ENCODE results near the gene RECQL. TPM values are rescaled to one million over a fixed set of nuclear protein-coding genes. Genes with fewer than 3 reads are reported as not detected.

Gene RECQL
- total RNA-seq = 85.1 and 153 TPM in 2 replicates

GRCh38 chr12:21501258-21502163, at the start of gene RECQL, which contains the start of gene GOLT1B:
TSS of gene RECQL (minus strand) at chr12:21501635. CDS start at chr12:21499570, 2,065 bp downstream.
TSS of gene GOLT1B (plus strand) at chr12:21501789. CDS start at chr12:21501924, 135 bp downstream.

GRCh38 chr12:21526053-21526452, 24.6 kb upstream of the RECQL start, which contains the start of gene SPX:
TSS of gene SPX (plus strand) at chr12:21526296. CDS start at chr12:21526473, 177 bp downstream.

Other genes starting within 250 kb of the RECQL start
- under 0.01 and 0.19 TPM in 2 replicates for gene SLCO1A2, start 166.7 kb downstream of the RECQL start, total RNA-seq
- gene IAPP, start 128.7 kb downstream of the RECQL start, total RNA-seq = 0.96 TPM in 1 of 2 replicates, not detected in the other
- gene PYROXD1, start 64.0 kb downstream of the RECQL start, total RNA-seq = 10.4 and 18.0 TPM in 2 replicates
- gene GOLT1B, start 154 bp upstream of the RECQL start, total RNA-seq = 97.0 and 109 TPM in 2 replicates
- gene SPX, start 24.7 kb upstream of the RECQL start, total RNA-seq = 0.38 and 0.85 TPM in 2 replicates
- not detected in 2 replicates for gene GYS2, start 103.2 kb upstream of the RECQL start, total RNA-seq
- gene LDHB, start 156.2 kb upstream of the RECQL start, total RNA-seq = 697 and 890 TPM in 2 replicates